Osteocyte (in vitro differentiated cells): ENCODE data around the gene CDH4. TPM values are rescaled to one million over a fixed set of nuclear protein-coding genes. Genes with fewer than 3 reads are reported as not detected.

Experiments
- DNase-seq: peaks from one replicate; pipeline ENCODE4 v3.0.0; 2021; ENCODE audit warnings: mixed read lengths; ENCODE audit not compliant: unreplicated experiment; ENCODE audit errors: extremely low spot score
- H3K27ac Mint-ChIP-seq: one replicate; pipeline ENCODE4 v1.8.0; 2021; ENCODE audit warnings: mild to moderate bottlenecking, mixed read lengths; ENCODE audit not compliant: unreplicated experiment
- H3K27me3 Mint-ChIP-seq: one replicate; pipeline ENCODE4 v1.8.0; 2021; ENCODE audit warnings: mixed read lengths; ENCODE audit not compliant: unreplicated experiment
- H3K36me3 Mint-ChIP-seq: one replicate; pipeline ENCODE4 v1.8.0; 2021; ENCODE audit warnings: mixed read lengths; ENCODE audit not compliant: unreplicated experiment
- H3K4me1 Mint-ChIP-seq: one replicate; pipeline ENCODE4 v1.8.0; 2021; ENCODE audit warnings: mixed read lengths; ENCODE audit not compliant: unreplicated experiment
- H3K4me3 Mint-ChIP-seq: one replicate; pipeline ENCODE4 v1.8.0; 2021; ENCODE audit warnings: mild to moderate bottlenecking, moderate library complexity, mixed read lengths; ENCODE audit not compliant: unreplicated experiment
- H3K9me3 Mint-ChIP-seq: one replicate; pipeline ENCODE4 v1.8.0; 2021; ENCODE audit warnings: mixed read lengths; ENCODE audit not compliant: unreplicated experiment
- total RNA-seq: library from RNA; stranded (reverse); gene quantifications from 2 replicates; pipeline ENCODE4 v1.2.1, GENCODE V29; 2021
- TF ChIP-seq, protein P1 (sequence below): fragments of 200-600 bp; sonication (generic); IDR thresholded peaks from 2 replicates; pipeline ENCODE4 v1.5.0; 2021; ENCODE audit warnings: antibody characterized with exemption, mild to moderate bottlenecking, moderate library complexity

CDH4 gene
- total RNA-seq, 1 donor from 2014 or later: 1.3 TPM

DNA sequence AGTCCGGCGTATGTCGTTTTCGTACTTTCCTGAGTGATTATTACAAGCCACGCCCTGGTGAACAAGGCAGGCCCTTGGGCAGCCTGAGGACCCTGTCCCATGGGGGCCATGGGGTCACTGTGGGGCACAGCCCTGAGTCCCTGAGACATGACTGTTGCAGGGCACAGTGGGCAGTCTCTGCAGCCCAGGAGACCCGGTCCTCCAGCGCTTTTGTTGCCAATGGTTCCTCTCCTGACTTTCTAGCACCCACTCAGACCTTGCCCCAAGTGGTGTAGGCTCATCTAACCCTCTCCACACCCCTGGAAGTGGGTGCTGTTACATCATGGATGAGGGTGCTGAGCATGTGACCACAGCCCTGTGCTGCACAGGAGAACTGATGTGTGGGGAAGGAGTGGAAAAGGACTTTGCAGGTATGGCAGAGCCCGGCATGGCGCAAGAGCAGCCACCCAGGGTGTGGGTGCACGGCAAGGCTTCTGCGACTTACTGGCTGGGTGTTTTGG, 494.1 kb downstream of the CDH4 start:
- DNase-seq: no peak
- Mint-ChIP-seq H3K9me3 (peaks cover 12% of the 10 kb centered on the region), H3K27me3 (no peaks in the 10 kb centered on the region), H3K36me3 (no peaks in the 10 kb centered on the region), H3K27ac (no peak overlapping the region), H3K4me3 (no peak overlapping the region), H3K4me1 (peaks cover 3% of the 10 kb centered on the region)
- TF ChIP-seq, protein P1, sequence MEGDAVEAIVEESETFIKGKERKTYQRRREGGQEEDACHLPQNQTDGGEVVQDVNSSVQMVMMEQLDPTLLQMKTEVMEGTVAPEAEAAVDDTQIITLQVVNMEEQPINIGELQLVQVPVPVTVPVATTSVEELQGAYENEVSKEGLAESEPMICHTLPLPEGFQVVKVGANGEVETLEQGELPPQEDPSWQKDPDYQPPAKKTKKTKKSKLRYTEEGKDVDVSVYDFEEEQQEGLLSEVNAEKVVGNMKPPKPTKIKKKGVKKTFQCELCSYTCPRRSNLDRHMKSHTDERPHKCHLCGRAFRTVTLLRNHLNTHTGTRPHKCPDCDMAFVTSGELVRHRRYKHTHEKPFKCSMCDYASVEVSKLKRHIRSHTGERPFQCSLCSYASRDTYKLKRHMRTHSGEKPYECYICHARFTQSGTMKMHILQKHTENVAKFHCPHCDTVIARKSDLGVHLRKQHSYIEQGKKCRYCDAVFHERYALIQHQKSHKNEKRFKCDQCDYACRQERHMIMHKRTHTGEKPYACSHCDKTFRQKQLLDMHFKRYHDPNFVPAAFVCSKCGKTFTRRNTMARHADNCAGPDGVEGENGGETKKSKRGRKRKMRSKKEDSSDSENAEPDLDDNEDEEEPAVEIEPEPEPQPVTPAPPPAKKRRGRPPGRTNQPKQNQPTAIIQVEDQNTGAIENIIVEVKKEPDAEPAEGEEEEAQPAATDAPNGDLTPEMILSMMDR: no peak

DNA sequence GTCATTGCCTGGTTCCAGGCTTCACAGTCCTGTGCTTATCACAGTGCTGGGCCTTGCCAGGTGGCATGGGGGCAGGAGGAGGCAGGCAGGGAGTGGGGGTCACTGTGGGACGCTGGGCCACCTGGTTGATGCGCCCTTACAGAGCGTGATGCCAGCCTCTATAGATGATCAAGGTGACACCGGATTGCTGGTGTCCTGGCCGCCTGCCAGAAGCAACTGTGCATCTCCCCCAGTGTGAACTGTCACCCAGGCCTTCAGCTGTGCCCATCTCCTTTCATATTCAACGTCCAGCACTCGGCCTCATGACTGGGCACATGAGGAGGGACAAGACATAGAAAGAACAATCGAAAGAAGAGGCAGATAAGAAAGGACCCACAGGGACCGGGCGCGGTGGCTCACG, 494.7 kb downstream of the CDH4 start:
- no peaks in the 10 kb centered on the region for H3K27me3 Mint-ChIP-seq
- no peak for DNase-seq

DNA sequence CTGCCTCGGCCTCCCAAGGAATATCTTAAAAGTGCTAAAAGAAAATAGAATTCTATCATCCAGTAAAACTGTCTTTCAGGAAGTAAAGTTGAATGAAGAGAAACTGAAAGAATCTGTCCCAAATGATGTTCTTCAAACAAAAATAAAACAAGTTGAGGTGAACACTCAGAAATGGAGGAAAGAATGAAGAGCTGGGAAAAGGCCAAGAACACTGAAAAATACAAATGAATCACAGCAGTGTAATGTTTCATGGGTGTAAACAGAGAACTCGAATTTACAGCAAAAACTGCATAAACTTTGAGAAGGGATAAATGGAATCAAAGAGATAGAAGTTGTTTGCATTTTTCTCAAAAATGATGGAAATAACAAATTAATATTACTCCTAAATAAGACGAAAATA, 496.3 kb downstream of the CDH4 start:
- no peak for DNase-seq
- H3K9me3 Mint-ChIP-seq: peaks cover 12% of the 10 kb centered on the region
- H3K4me1 Mint-ChIP-seq: peaks cover 7% of the 10 kb centered on the region
- TF ChIP-seq, protein P1: no peak
- H3K36me3 Mint-ChIP-seq: no peaks in the 10 kb centered on the region
- no peak overlapping the region for H3K27ac Mint-ChIP-seq
- no peaks in the 10 kb centered on the region for H3K27me3 Mint-ChIP-seq
- H3K4me3 Mint-ChIP-seq: no peak overlapping the region

More for the DNA sequence above, 494.7 kb downstream of the CDH4 start:
- TF ChIP-seq, protein P1: no peak
- Mint-ChIP-seq H3K36me3 (no peaks in the 10 kb centered on the region), H3K27ac (no peak overlapping the region), H3K9me3 (peaks cover 12% of the 10 kb centered on the region), H3K4me3 (no peak overlapping the region), H3K4me1 (peaks cover 3% of the 10 kb centered on the region)

DNA sequence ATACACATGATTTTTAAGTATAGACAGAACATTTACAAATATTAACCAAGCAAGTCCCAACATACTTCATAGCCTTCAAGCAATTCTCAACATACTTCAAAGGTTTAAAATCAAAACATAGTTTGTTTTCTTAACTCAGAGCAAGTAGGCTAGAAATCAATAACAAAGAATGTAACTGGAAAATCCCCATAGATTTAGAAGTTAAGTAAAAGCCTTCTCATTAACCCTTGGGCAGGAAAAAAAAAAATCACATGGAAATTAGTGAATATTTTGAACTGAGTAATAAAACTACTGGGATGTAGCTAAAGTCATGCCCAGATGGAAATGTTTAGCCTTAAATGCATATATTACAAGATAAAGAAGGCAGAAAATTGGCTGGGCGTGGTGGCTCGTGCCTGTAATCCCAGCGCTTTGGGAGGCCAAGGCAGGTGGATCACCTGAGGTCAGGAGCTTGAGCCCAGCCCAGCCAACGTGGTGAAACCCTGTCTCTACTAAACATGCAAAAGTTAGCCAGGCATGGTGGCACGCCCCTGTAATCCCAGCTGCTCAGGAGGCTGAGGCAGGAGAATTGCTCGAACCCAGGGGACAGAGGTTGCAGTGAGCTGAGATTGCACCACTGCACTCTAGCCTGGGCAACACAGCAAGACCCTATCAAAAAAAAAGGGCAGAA, 497.5 kb downstream of the CDH4 start:
- Mint-ChIP-seq H3K9me3 (peaks cover 12% of the 10 kb centered on the region), H3K4me1 (peaks cover 11% of the 10 kb centered on the region), H3K27me3 (no peaks in the 10 kb centered on the region), H3K27ac (no peak overlapping the region), H3K4me3 (no peak overlapping the region), H3K36me3 (no peaks in the 10 kb centered on the region)
- DNase-seq: no peak
- TF ChIP-seq, protein P1: no peak

DNA sequence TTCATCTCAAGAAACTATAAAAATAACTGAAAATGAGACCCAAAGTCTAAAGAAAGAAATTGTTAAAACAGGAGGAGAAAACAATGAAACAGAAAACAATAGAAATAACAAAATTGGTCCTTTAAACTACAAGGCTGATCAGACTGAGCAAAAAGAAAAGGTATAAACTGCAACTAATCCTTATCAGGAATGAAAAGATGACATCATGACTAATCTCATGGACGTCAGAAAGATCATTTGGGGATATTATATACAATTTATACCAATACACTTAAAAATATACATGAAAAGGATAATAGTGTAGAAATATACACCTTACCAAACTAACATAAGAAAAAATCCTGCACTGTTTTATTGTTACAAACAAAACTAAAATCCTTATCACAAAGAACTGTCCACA, 498.0 kb downstream of the CDH4 start:
- DNase-seq: no peak
- H3K9me3 Mint-ChIP-seq: peaks cover 12% of the 10 kb centered on the region
- peaks cover 11% of the 10 kb centered on the region for H3K4me1 Mint-ChIP-seq
- H3K36me3 Mint-ChIP-seq: no peaks in the 10 kb centered on the region
- TF ChIP-seq, protein P1: no peak
- no peak overlapping the region for H3K4me3 Mint-ChIP-seq
- H3K27me3 Mint-ChIP-seq: no peaks in the 10 kb centered on the region
- H3K27ac Mint-ChIP-seq: no peak overlapping the region
